ENCODE measurements around the gene AAR2. TPM values are rescaled to one million over a fixed set of nuclear protein-coding genes. Genes with fewer than 3 reads are reported as not detected.
A peak's percentile ranks its signal among the peaks of the same experiment; 100 is the strongest.

AAR2 gene
- total and polyA plus RNA-seq, 7 experiments from 2014 or later: 18.2 to 55.8 (median 24.3) TPM

GRCh38 chr20:36200451-36200850 lies 35.8 kb upstream of the AAR2 start:
- H3K9me3 Mint-ChIP-seq: no peaks in the 10 kb centered on the region
- no peaks in the 10 kb centered on the region for H3K27me3 ChIP-seq (ENCODE audit: control insufficient read depth in 2 of 2, insufficient read depth in 2 of 2, low read length in 2 of 2)
- H3K4me1 Mint-ChIP-seq: peaks cover 3 to 6% (median 5%) of the 10 kb centered on the region in 7 donors
- H3K27ac ChIP-seq (ENCODE audit: low read depth, low read length): no peak overlapping the region
- no peak overlapping the region for H3K4me3 Mint-ChIP-seq
- DNase-seq (no peak), ATAC-seq (no peak)
- ChIA-PET POLR2A (no interaction called here), CTCF (interaction anchor here (0.6 to 1.0 kb wide), 4 partner anchors 9 to 689 kb away, joined by 3 to 4 read pairs (median 3); no protein-coding TSS in a partner anchor)
- intact Hi-C loops (cut with micrococcal nuclease): no loop called here
- H3K4me1 ChIP-seq (ENCODE audit: control insufficient read depth in 2 of 2, insufficient read depth in 2 of 2, low read length in 2 of 2): peaks cover 0 to 5% of the 10 kb centered on the region in 2 donors
- no peaks in the 10 kb centered on the region for H3K36me3 ChIP-seq (ENCODE audit: control insufficient read depth in 2 of 3, insufficient read depth in 3 of 3, low read length in 3 of 3)
- no peak overlapping the region for H3K4me3 ChIP-seq (ENCODE audit: low read length)
- no peaks in the 10 kb centered on the region for H3K9me3 ChIP-seq (ENCODE audit: control insufficient read depth in 2 of 3, low read length in 3 of 3)
- H3K36me3 Mint-ChIP-seq: no peaks in the 10 kb centered on the region
- H3K27me3 Mint-ChIP-seq: peaks cover 9 to 21% (median 12%) of the 10 kb centered on the region in 5 donors
- H3K27ac Mint-ChIP-seq: peak overlapping the region in 1 of 9 donors; percentile 25

GRCh38 chr20:36201198-36201597 lies 35.1 kb upstream of the AAR2 start:
- no peaks in the 10 kb centered on the region for H3K9me3 Mint-ChIP-seq
- H3K36me3 Mint-ChIP-seq: no peaks in the 10 kb centered on the region
- H3K27me3 Mint-ChIP-seq: peaks cover 4 to 21% (median 9%) of the 10 kb centered on the region in 5 donors
- H3K9me3 ChIP-seq (ENCODE audit: control insufficient read depth in 2 of 3, low read length in 3 of 3): no peaks in the 10 kb centered on the region
- H3K4me3 ChIP-seq (ENCODE audit: low read length): no peak overlapping the region
- ChIA-PET CTCF (interaction anchor here (0.7 to 4.1 kb wide), 6 partner anchors 8 to 238 kb away, joined by 3 to 24 read pairs (median 4); no protein-coding TSS in a partner anchor), POLR2A (no interaction called here)
- H3K27ac Mint-ChIP-seq: no peak overlapping the region
- intact Hi-C loops (cut with micrococcal nuclease): no loop called here
- H3K36me3 ChIP-seq (ENCODE audit: control insufficient read depth in 2 of 3, insufficient read depth in 3 of 3, low read length in 3 of 3): no peaks in the 10 kb centered on the region
- no peak for ATAC-seq
- no peak overlapping the region for H3K4me3 Mint-ChIP-seq
- H3K4me1 ChIP-seq (ENCODE audit: control insufficient read depth in 2 of 2, insufficient read depth in 2 of 2, low read length in 2 of 2): peaks cover 0 to 5% of the 10 kb centered on the region in 2 donors
- no peaks in the 10 kb centered on the region for H3K27me3 ChIP-seq (ENCODE audit: control insufficient read depth in 2 of 2, insufficient read depth in 2 of 2, low read length in 2 of 2)
- DNase-seq: no peak
- H3K4me1 Mint-ChIP-seq: peaks cover 3 to 6% (median 5%) of the 10 kb centered on the region in 7 donors
- H3K27ac ChIP-seq (ENCODE audit: low read depth, low read length): no peak overlapping the region

GRCh38 chr20:36202891-36203338 lies 33.4 kb upstream of the AAR2 start:
- ATAC-seq: peak; percentile 88
- H3K4me1 Mint-ChIP-seq: peaks cover 3 to 6% (median 5%) of the 10 kb centered on the region in 7 donors
- no peaks in the 10 kb centered on the region for H3K9me3 Mint-ChIP-seq
- no peak overlapping the region for H3K4me3 ChIP-seq (ENCODE audit: low read length)
- ChIA-PET CTCF (interaction anchor here (0.6 to 4.1 kb wide), 16 partner anchors 10 to 734 kb away, joined by 3 to 24 read pairs (median 4); no protein-coding TSS in a partner anchor), POLR2A (interaction anchor here (0.6 kb wide), 1 partner anchor 874 kb away, joined by 3 read pairs; no protein-coding TSS in a partner anchor)
- intact Hi-C loops (cut with micrococcal nuclease): loop anchor here (1.0 to 2.0 kb wide), 7 partner anchors 33 to 684 kb away; partner anchors contain the start of genes AAR2 (in 1 of the 2) and RAB5IF (in 1 of the 2)
- H3K36me3 ChIP-seq (ENCODE audit: control insufficient read depth in 2 of 3, insufficient read depth in 3 of 3, low read length in 3 of 3): no peaks in the 10 kb centered on the region
- peak; percentile 51 to 85 (median 75) for DNase-seq
- H3K27ac Mint-ChIP-seq: peak overlapping the region in 1 of 9 donors; percentile 92
- no peaks in the 10 kb centered on the region for H3K27me3 ChIP-seq (ENCODE audit: control insufficient read depth in 2 of 2, insufficient read depth in 2 of 2, low read length in 2 of 2)
- peak overlapping the region in 7 of 10 donors; percentile 56 to 81 (median 68) for H3K4me3 Mint-ChIP-seq
- H3K27ac ChIP-seq (ENCODE audit: low read depth, low read length): no peak overlapping the region
- H3K27me3 Mint-ChIP-seq: peaks cover 3 to 21% (median 4%) of the 10 kb centered on the region in 5 donors
- H3K36me3 Mint-ChIP-seq: no peaks in the 10 kb centered on the region
- peaks cover 0 to 5% of the 10 kb centered on the region in 2 donors for H3K4me1 ChIP-seq (ENCODE audit: control insufficient read depth in 2 of 2, insufficient read depth in 2 of 2, low read length in 2 of 2)
- no peaks in the 10 kb centered on the region for H3K9me3 ChIP-seq (ENCODE audit: control insufficient read depth in 2 of 3, low read length in 3 of 3)

- ATAC-seq: no peak
- peaks cover 3 to 6% (median 5%) of the 10 kb centered on the region in 7 donors for H3K4me1 Mint-ChIP-seq
- H3K27ac Mint-ChIP-seq: no peak overlapping the region
- peaks cover 0 to 5% of the 10 kb centered on the region in 2 donors for H3K4me1 ChIP-seq (ENCODE audit: control insufficient read depth in 2 of 2, insufficient read depth in 2 of 2, low read length in 2 of 2)
- no peaks in the 10 kb centered on the region for H3K36me3 ChIP-seq (ENCODE audit: control insufficient read depth in 2 of 3, insufficient read depth in 3 of 3, low read length in 3 of 3)
- H3K9me3 Mint-ChIP-seq: no peaks in the 10 kb centered on the region
- no peak overlapping the region for H3K27ac ChIP-seq (ENCODE audit: low read depth, low read length)
- POLR2A ChIA-PET: no interaction called here
- H3K27me3 Mint-ChIP-seq: peaks cover 3 to 19% (median 4%) of the 10 kb centered on the region in 5 donors
- intact Hi-C loops (cut with micrococcal nuclease): loop anchor here (1.0 to 2.0 kb wide), 4 partner anchors 235 to 683 kb away; partner anchors contain the start of gene RAB5IF (in 1 of the 2)
- H3K4me3 ChIP-seq (ENCODE audit: low read length): no peak overlapping the region
- H3K9me3 ChIP-seq (ENCODE audit: control insufficient read depth in 2 of 3, low read length in 3 of 3): no peaks in the 10 kb centered on the region
- H3K27me3 ChIP-seq (ENCODE audit: control insufficient read depth in 2 of 2, insufficient read depth in 2 of 2, low read length in 2 of 2): no peaks in the 10 kb centered on the region
- no peaks in the 10 kb centered on the region for H3K36me3 Mint-ChIP-seq
- DNase-seq: no peak
- CTCF ChIA-PET: interaction anchor here (0.9 to 4.1 kb wide), 3 partner anchors 9 to 236 kb away, joined by 3 to 24 read pairs (median 4); no protein-coding TSS in a partner anchor
- no peak overlapping the region for H3K4me3 Mint-ChIP-seq
Observed at GRCh38 chr20:36203861-36204260, 32.4 kb upstream of the AAR2 start.

GRCh38 chr20:36205026-36205425 lies 31.3 kb upstream of the AAR2 start:
- POLR2A ChIA-PET: no interaction called here
- Histone ChIP-seq H3K4me1 (ENCODE audit: control insufficient read depth in 2 of 2, insufficient read depth in 2 of 2, low read length in 2 of 2) (peaks cover 0 to 5% of the 10 kb centered on the region in 2 donors), H3K36me3 (ENCODE audit: control insufficient read depth in 2 of 3, insufficient read depth in 3 of 3, low read length in 3 of 3) (no peaks in the 10 kb centered on the region), H3K9me3 (ENCODE audit: control insufficient read depth in 2 of 3, low read length in 3 of 3) (no peaks in the 10 kb centered on the region), H3K4me3 (ENCODE audit: low read length) (no peak overlapping the region), H3K27me3 (ENCODE audit: control insufficient read depth in 2 of 2, insufficient read depth in 2 of 2, low read length in 2 of 2) (no peaks in the 10 kb centered on the region), H3K27ac (ENCODE audit: low read depth, low read length) (no peak overlapping the region)
- peak overlapping the region in 1 of 9 donors; percentile 86 for H3K27ac Mint-ChIP-seq
- no peaks in the 10 kb centered on the region for H3K36me3 Mint-ChIP-seq
- ATAC-seq: no peak
- no peak overlapping the region for H3K4me3 Mint-ChIP-seq
- no peak for DNase-seq
- no peaks in the 10 kb centered on the region for H3K9me3 Mint-ChIP-seq
- peaks cover 3 to 6% (median 5%) of the 10 kb centered on the region in 7 donors for H3K4me1 Mint-ChIP-seq
- CTCF ChIA-PET: interaction anchor here (4.1 kb wide), 1 partner anchor 234 kb away, joined by 24 read pairs; no protein-coding TSS in a partner anchor
- H3K27me3 Mint-ChIP-seq: peaks cover under 1 to 15% (median 4%) of the 10 kb centered on the region in 5 donors
- intact Hi-C loops (cut with micrococcal nuclease): no loop called here

- intact Hi-C loops (cut with micrococcal nuclease): no loop called here
- H3K9me3 Mint-ChIP-seq: no peaks in the 10 kb centered on the region
- Histone ChIP-seq H3K4me1 (ENCODE audit: control insufficient read depth in 2 of 2, insufficient read depth in 2 of 2, low read length in 2 of 2) (peaks cover 0 to 5% of the 10 kb centered on the region in 2 donors), H3K4me3 (ENCODE audit: low read length) (no peak overlapping the region), H3K36me3 (ENCODE audit: control insufficient read depth in 2 of 3, insufficient read depth in 3 of 3, low read length in 3 of 3) (no peaks in the 10 kb centered on the region), H3K27ac (ENCODE audit: low read depth, low read length) (no peak overlapping the region), H3K27me3 (ENCODE audit: control insufficient read depth in 2 of 2, insufficient read depth in 2 of 2, low read length in 2 of 2) (no peaks in the 10 kb centered on the region), H3K9me3 (ENCODE audit: control insufficient read depth in 2 of 3, low read length in 3 of 3) (no peaks in the 10 kb centered on the region)
- ChIA-PET POLR2A (no interaction called here), CTCF (interaction anchor here (0.6 to 1.1 kb wide), 3 partner anchors 10 to 700 kb away, joined by 3 to 4 read pairs (median 3); no protein-coding TSS in a partner anchor)
- no peaks in the 10 kb centered on the region for H3K36me3 Mint-ChIP-seq
- ATAC-seq (no peak), DNase-seq (no peak)
- no peak overlapping the region for H3K4me3 Mint-ChIP-seq
- H3K27me3 Mint-ChIP-seq: peaks cover 0 to 12% (median 3%) of the 10 kb centered on the region in 5 donors
- no peak overlapping the region for H3K27ac Mint-ChIP-seq
- peaks cover 3 to 6% (median 5%) of the 10 kb centered on the region in 7 donors for H3K4me1 Mint-ChIP-seq
Observed at GRCh38 chr20:36206068-36206467, 30.2 kb upstream of the AAR2 start.

Data from naive thymus-derived CD4-positive, alpha-beta T cell (primary cell).